ENCODE results near the gene MBLAC1.
A peak's percentile ranks its signal among the peaks of the same experiment; 100 is the strongest.

Gene MBLAC1

GRCh38 chr7:100147278-100147677, 20.5 kb downstream of the MBLAC1 start:
- no peak for TF ChIP-seq CTCF (IDR thresholded peaks at IDR 0.05; ENCODE audit: low read depth, low read length, missing control alignments)
- no peak for DNase-seq (ENCODE audit: low read depth)

GRCh38 chr7:100148225-100148558, 21.4 kb downstream of the MBLAC1 start:
- DNase-seq (ENCODE audit: low read depth) = no peak
- H3K4me3 ChIP-seq (ENCODE audit: low read depth, low read length) = peak overlapping the region; percentile 99
- TF ChIP-seq CTCF (IDR thresholded peaks at IDR 0.05; ENCODE audit: low read depth, low read length, missing control alignments) = no peak
- in situ Hi-C loops (cut with HindIII; ENCODE audit: low sequenced_read_pairs) = no loop called here

More at GRCh38 chr7:100147278-100147677, 20.5 kb downstream of the MBLAC1 start:
- in situ Hi-C loops (cut with HindIII; ENCODE audit: low sequenced_read_pairs) = no loop called here
- H3K4me3 ChIP-seq (ENCODE audit: low read depth, low read length) = no peak overlapping the region

GRCh38 chr7:100148559-100149328, 22.0 kb downstream of the MBLAC1 start, which contains the start of gene LAMTOR4:
Gene LAMTOR4, plus strand, starts transcription at chr7:100148918. Its CDS starts 55 bp downstream, at chr7:100148973.
- no peak for TF ChIP-seq CTCF (IDR thresholded peaks at IDR 0.05; ENCODE audit: low read depth, low read length, missing control alignments)
- DNase-seq (ENCODE audit: low read depth) = peak; percentile 98
- H3K4me3 ChIP-seq (ENCODE audit: low read depth, low read length) = peak within 1 kb of the TSS; percentile 99
- in situ Hi-C loops (cut with HindIII; ENCODE audit: low sequenced_read_pairs) = no loop called here

GRCh38 chr7:100152404-100152803, 25.6 kb downstream of the MBLAC1 start:
- in situ Hi-C loops (cut with HindIII; ENCODE audit: low sequenced_read_pairs) = no loop called here
- DNase-seq (ENCODE audit: low read depth) = no peak
- TF ChIP-seq CTCF (IDR thresholded peaks at IDR 0.05; ENCODE audit: low read depth, low read length, missing control alignments) = no peak
- no peak overlapping the region for H3K4me3 ChIP-seq (ENCODE audit: low read depth, low read length)

- H3K4me3 ChIP-seq (ENCODE audit: low read depth, low read length) = no peak overlapping the region
- DNase-seq (ENCODE audit: low read depth) = no peak
- TF ChIP-seq CTCF (IDR thresholded peaks at IDR 0.05; ENCODE audit: low read depth, low read length, missing control alignments) = no peak
- in situ Hi-C loops (cut with HindIII; ENCODE audit: low sequenced_read_pairs) = no loop called here
These were observed 26.3 kb downstream of the MBLAC1 start for GRCh38 chr7:100152937-100153666.

- no peak overlapping the region for H3K4me3 ChIP-seq (ENCODE audit: low read depth, low read length)
- DNase-seq (ENCODE audit: low read depth) = no peak
- no peak for TF ChIP-seq CTCF (IDR thresholded peaks at IDR 0.05; ENCODE audit: low read depth, low read length, missing control alignments)
- in situ Hi-C loops (cut with HindIII; ENCODE audit: low sequenced_read_pairs) = no loop called here
These were observed 27.2 kb downstream of the MBLAC1 start for GRCh38 chr7:100153708-100154535.

All from astrocyte of the cerebellum (primary cell).